Astrocyte of the spinal cord (primary cell): ENCODE measurements around the gene PLSCR4.

ENCODE experiments used
- DNase-seq: peaks from one replicate; pipeline ENCODE4 v3.0.0; 2011; ENCODE audit warnings: low read depth, low spot score
- H3K4me3 ChIP-seq: 2 replicates; pipeline ENCODE4 v1.5.1; 2011; ENCODE audit warnings: low read depth, mild to moderate bottlenecking, low read length, moderate library complexity
- in situ Hi-C: cut with HindIII; loops from 2 replicates; pipeline ENCODE4 v1.10.0; 2017; ENCODE audit warnings: low sequenced_read_pairs
- TF ChIP-seq, protein P1 (sequence below): IDR thresholded peaks from 2 replicates; pipeline ENCODE4 v1.5.1; 2012; ENCODE audit warnings: low read depth, mild to moderate bottlenecking, low read length, inconsistent platforms

The PLSCR4 gene

DNA sequence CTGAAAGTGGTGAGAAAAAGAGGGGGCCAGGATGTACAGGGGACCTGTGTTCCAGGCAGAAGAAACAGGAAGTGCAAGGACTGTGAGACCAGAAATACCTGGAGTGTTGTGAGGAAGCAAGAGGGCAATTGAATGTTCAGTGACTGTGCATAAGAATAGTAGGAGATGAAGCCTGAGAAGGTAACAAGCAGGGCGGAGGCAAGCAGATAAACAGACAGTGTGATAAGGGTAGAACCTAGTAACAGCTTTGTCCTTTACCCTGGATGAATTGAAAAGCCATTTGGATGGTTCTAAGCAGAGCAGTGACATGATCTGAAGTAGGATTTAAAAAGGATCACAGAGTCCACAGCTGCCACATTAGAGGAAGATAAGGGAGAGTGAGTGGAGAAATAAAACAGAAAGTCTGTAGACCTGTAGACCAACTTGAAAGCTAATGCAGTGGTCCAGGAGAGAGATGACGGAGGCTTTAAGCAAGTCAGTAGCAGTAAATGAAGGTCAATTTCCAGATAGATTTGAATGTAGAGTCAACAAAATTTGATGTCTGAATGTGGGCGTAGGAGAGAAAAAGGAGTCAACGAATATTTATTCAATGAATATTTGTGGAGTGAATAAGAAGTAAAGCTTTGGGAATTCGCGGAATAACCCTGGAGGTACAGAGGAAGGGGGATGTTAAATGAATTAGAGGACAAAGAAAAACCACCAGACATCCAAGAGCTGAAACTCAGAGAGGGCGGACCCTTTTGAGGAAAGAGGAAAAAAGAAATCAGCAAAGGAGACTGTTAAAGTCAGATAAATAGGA lies 85.7 kb downstream of the PLSCR4 start:
- TF ChIP-seq, protein P1, sequence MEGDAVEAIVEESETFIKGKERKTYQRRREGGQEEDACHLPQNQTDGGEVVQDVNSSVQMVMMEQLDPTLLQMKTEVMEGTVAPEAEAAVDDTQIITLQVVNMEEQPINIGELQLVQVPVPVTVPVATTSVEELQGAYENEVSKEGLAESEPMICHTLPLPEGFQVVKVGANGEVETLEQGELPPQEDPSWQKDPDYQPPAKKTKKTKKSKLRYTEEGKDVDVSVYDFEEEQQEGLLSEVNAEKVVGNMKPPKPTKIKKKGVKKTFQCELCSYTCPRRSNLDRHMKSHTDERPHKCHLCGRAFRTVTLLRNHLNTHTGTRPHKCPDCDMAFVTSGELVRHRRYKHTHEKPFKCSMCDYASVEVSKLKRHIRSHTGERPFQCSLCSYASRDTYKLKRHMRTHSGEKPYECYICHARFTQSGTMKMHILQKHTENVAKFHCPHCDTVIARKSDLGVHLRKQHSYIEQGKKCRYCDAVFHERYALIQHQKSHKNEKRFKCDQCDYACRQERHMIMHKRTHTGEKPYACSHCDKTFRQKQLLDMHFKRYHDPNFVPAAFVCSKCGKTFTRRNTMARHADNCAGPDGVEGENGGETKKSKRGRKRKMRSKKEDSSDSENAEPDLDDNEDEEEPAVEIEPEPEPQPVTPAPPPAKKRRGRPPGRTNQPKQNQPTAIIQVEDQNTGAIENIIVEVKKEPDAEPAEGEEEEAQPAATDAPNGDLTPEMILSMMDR = no peak
- DNase-seq = peak; percentile 80
- no peak overlapping the region for H3K4me3 ChIP-seq
- in situ Hi-C loops = no loop called here

DNA sequence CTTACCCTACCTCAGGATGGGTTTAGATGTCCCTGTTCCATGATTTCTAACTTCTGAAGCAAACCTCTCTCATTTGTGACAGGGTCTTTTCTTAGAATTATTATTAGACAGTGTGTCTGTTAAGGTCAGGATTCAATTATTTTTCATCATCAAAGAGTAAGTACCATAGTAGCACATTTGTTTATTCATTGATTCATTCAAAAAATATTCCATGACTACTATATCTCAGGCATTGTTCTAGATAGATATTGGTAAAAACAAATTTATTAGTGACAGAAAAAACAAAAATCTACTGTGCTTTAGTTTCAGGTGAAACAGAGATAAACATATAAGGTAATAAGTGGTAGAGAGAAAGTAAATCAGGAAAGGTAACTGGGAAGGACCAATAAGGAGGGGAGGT lies 86.4 kb downstream of the PLSCR4 start:
- in situ Hi-C loops = no loop called here
- TF ChIP-seq, protein P1 = no peak
- DNase-seq = no peak
- H3K4me3 ChIP-seq = no peak overlapping the region

DNA sequence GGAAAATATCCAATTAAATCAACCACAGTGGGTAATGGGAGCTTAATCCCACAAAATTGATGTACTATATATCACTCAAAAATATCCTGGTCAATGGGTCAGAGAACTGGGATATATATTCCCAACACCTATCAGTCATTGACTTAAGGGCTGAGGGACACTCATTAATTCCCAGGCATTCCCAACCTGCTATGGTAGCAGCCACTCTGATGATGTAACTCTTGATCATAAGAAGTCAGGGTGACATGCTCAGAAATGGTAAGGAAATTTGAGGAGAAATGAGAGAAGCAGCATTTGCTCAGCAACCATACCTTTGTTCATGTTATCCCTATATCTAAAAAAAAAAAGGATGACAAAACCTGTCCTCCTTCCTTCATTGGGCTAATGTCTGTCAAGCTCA lies 86.8 kb downstream of the PLSCR4 start:
- no peak overlapping the region for H3K4me3 ChIP-seq
- in situ Hi-C loops = no loop called here
- no peak for DNase-seq
- TF ChIP-seq, protein P1 = no peak

DNA sequence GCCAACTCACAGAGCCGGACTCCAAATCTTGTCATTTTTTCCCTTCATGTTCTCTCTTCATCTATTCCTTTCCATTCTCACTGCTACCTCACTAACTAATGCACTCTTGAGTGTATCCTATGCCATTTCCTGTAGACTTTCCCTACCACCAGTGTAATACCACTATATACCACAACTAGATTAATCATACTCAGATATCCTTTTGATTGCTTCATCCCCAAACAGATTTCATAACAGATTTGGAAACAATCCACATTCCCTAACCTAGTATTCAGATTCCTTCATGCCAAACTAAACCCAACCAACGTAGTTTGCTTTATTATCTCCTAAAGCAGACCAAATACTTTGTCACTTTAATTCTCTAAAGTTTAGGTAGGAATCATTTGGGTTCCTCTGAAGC lies 87.3 kb downstream of the PLSCR4 start:
- in situ Hi-C loops = no loop called here
- no peak overlapping the region for H3K4me3 ChIP-seq
- TF ChIP-seq, protein P1 = no peak
- DNase-seq = peak; percentile 86

DNA sequence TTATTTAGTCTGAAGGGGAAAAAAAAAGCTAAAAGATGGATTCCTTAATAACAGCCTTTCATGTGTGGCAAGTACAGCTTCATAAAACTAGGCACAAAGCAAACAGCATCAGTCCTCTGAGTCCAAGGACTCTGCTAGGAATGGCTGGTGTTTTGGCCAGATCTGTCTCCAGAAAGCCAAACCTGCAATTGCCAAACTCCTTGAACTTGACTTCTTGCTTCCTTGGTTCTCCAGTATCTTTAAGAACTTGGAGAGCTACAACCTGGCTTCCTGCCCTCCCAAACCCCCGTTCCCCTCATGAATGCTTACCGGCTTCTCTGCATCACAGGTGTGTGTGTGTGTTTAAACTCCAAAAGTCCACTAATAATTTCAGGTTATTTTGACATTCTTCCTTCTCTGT lies 88.3 kb downstream of the PLSCR4 start:
- H3K4me3 ChIP-seq = no peak overlapping the region
- TF ChIP-seq, protein P1 = no peak
- no peak for DNase-seq
- in situ Hi-C loops = no loop called here

DNA sequence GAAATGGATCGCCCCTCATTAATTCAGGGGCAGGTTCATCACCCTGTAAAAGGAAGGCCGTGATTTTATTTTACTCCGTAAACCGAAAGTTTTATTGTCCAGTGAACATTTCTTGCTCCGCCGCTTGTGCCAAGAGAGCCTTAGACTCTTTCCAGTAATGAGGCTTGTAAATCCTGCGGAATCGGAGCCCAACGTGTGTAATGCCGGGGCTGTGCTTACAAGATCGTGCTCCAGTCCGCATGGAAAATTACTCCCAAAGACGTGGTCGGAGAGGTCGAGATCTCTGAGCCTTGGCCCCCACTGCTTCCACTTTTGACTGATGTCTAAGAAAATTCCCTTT lies 89.3 kb downstream of the PLSCR4 start:
- peak; percentile 77 for DNase-seq
- TF ChIP-seq, protein P1 = no peak
- in situ Hi-C loops = no loop called here
- peak overlapping the region; percentile 96 for H3K4me3 ChIP-seq
